ENCODE data around the gene SBF1.
A peak's percentile ranks its signal among the peaks of the same experiment; 100 is the strongest.
"Not testable (repeated sequence)": the region's sequence is repeated elsewhere in the genome, so short reads cannot be mapped to it uniquely, and the experiment has no call there.

SBF1 gene

DNA sequence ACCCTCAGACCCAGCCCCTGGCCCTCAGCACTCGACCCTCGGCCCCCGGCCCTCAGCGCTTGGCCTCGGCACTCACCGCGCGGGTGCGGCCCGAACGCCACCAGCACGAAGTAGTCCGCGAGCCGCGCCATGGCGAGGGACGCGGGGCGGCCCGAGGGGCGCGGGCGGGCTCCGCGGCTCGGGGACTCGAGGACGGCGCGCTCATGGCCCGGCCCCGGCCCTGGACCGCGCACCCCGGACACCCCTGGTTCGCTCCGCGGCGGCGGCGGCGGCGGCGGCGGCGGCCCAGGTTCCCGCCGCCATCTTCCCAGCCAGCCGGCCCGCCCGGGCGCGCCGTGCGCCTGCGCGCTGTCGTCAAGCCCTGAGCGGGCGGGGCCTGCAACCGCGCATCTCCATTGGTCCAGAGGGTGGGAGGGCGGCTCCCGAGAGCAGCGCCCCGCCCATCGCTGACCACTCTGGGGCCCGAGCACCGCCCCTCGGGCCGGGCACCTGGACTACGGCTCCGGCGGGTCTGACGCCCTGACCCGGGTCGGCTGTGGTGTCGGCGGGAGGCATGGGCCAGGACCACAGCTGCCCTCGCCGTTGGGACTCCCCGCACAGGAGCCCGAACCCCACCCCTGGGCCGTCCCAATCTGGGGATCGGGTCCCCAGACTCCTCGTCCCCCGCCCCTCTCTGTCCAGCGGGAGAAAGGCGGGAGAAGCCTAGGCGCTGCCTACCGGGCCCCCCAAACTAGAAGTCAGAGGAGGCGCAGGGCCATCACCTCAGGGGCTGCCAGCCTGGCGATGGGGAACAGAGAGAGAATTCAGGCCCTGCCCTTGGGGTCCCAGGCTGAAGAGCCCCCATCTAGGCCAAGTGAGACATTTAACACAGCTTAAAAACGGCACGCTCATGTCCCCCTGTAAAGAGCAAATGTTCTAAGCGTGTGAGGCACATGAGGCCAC is at the start of gene SBF1:
TSS of gene SBF1 (minus strand) at position 326 of the 942 bp plus-strand sequence. CDS start at position 131, 195 bp downstream.
- Histone ChIP-seq H3K4me2 (peak within 1 kb of the TSS; percentile 95), H3K4me3 (peak within 1 kb of the TSS; percentile 84), H3K9me3 (no peaks in the 10 kb centered on the region), H3K27me3 (peaks cover 9% of the 10 kb centered on the region), H4K20me1 (peaks cover 44% of the 10 kb centered on the region), H3K4me1 (peaks cover 86% of the 10 kb centered on the region), H3K36me3 (no peaks in the 10 kb centered on the region), H3K9ac (peak within 1 kb of the TSS; percentile 94), H3K27ac (peak within 1 kb of the TSS; percentile 91)
- TF ChIP-seq Cebpa-rat (IDR thresholded peaks at IDR 0.05): no peak

DNA sequence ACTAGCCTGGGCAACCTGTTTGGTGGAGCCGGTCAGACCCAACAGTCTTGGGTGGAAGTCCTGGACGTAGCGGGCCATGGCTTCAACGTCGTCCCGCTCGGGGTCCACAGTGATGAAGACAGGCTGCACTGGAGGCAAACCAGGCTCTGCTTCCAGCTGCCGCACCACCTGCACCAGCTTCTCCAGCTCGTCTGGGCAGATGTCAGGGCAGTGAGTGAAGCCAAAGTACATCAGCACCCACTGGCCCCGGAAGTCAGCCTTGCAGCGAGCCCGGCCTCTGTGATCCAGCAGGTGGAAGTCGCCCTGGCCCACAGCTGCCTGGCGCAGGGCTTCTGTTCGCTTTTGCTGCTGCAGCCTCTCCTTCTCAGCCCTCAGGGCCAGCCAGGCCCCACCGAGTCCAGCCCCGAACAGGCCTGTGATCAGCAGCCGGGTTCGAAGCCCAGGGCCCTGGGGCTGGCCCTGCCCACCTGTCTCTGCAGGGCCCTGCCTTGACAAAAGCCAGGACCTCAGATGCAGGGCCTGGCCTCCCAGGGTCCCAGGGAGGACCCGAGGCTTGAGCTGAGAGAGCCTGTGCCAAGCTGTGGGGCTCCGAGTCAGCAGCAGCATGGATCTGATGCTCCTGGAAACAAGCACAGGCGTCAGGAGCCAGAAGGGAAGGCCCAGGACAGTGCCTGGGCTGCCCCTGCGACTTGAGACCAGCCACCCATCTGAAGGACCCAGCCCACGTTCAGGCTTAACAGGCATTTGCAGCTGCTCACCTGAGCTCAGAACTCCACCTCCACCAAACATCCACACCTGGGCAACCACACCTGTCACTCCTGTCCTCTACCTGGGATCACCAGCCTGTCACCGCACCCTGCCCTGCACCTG is 49.2 kb upstream of the SBF1 start:
- no peak overlapping the region for H3K27ac ChIP-seq
- H3K9me3 ChIP-seq: no peaks in the 10 kb centered on the region
- H3K9ac ChIP-seq: peak overlapping the region; percentile 88
- H3K27me3 ChIP-seq: peaks cover 13% of the 10 kb centered on the region
- H3K4me1 ChIP-seq: peaks cover 36% of the 10 kb centered on the region
- peak overlapping the region; percentile 94 for H3K4me2 ChIP-seq
- no peak for TF ChIP-seq Cebpa-rat (IDR thresholded peaks at IDR 0.05)
- peak overlapping the region; percentile 80 for H3K4me3 ChIP-seq
- H3K36me3 ChIP-seq: peaks cover 52% of the 10 kb centered on the region
- peaks cover 35% of the 10 kb centered on the region for H4K20me1 ChIP-seq

- Histone ChIP-seq H3K4me2 (no peak overlapping the region), H3K9me3 (no peaks in the 10 kb centered on the region), H3K27me3 (peaks cover 7% of the 10 kb centered on the region; the same call in 1 of the 2 replicates), H4K20me1 (peaks cover 33% of the 10 kb centered on the region), H3K4me1 (peaks cover 30% of the 10 kb centered on the region), H3K27ac (no peak overlapping the region), H3K9ac (no peak overlapping the region), H3K36me3 (peaks cover 58% of the 10 kb centered on the region), H3K4me3 (no peak overlapping the region)
- no peak for TF ChIP-seq Cebpa-rat (IDR thresholded peaks at IDR 0.05)
These were observed 48.6 kb upstream of the SBF1 start for GRCh38 chr22:50523458-50523805.

DNA sequence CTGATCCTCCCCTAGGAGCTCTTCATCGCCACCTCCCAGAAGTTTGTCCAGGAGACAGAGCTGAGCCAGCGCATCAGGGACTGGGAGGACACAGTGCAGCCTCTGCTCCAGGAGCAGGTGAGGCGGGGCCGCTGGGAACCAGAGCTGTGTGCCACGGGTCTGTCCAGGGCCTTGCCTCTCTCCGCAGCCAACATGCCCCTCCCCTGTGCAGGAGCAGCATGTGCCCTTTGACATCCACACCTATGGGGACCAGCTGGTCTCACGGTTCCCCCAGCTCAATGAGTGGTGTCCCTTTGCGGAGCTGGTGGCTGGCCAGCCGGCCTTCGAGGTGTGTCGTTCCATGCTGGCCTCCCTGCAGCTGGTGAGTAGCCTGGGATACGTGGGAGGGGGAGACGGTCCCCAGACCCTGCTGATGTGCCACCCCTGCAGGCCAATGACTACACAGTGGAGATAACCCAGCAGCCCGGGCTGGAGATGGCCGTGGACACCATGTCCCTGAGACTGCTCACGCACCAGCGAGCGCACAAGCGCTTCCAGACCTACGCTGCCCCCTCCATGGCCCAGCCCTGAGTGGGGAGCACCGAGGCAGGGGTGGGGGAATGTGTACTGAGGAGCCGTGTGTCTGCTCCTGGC is 48.1 kb upstream of the SBF1 start:
- Histone ChIP-seq H3K4me3 (no peak overlapping the region), H3K9me3 (no peaks in the 10 kb centered on the region), H3K9ac (no peak overlapping the region), H3K4me1 (peaks cover 27% of the 10 kb centered on the region), H3K27me3 (peaks cover 2% of the 10 kb centered on the region; the same call in 1 of the 2 replicates), H3K36me3 (peaks cover 63% of the 10 kb centered on the region), H3K27ac (no peak overlapping the region), H4K20me1 (peaks cover 38% of the 10 kb centered on the region), H3K4me2 (no peak overlapping the region)
- TF ChIP-seq Cebpa-rat (IDR thresholded peaks at IDR 0.05): no peak

- Histone ChIP-seq H3K9me3 (no peaks in the 10 kb centered on the region), H3K4me1 (peaks cover 23% of the 10 kb centered on the region), H3K9ac (no peak overlapping the region), H3K4me3 (no peak overlapping the region), H3K27me3 (no peaks in the 10 kb centered on the region), H3K36me3 (peaks cover 69% of the 10 kb centered on the region), H3K27ac (no peak overlapping the region), H3K4me2 (no peak overlapping the region), H4K20me1 (peaks cover 44% of the 10 kb centered on the region)
- no peak for TF ChIP-seq Cebpa-rat (IDR thresholded peaks at IDR 0.05)
These were observed 47.5 kb upstream of the SBF1 start for GRCh38 chr22:50522208-50522805.

GRCh38 chr22:50521710-50522109 is 46.9 kb upstream of the SBF1 start:
- TF ChIP-seq Cebpa-rat (IDR thresholded peaks at IDR 0.05): no peak
- peaks cover 50% of the 10 kb centered on the region for H4K20me1 ChIP-seq
- H3K36me3 ChIP-seq: peaks cover 75% of the 10 kb centered on the region
- H3K4me3 ChIP-seq: no peak overlapping the region
- no peaks in the 10 kb centered on the region for H3K27me3 ChIP-seq
- no peaks in the 10 kb centered on the region for H3K9me3 ChIP-seq
- H3K4me1 ChIP-seq: peaks cover 23% of the 10 kb centered on the region
- no peak overlapping the region for H3K27ac ChIP-seq
- H3K4me2 ChIP-seq: no peak overlapping the region
- no peak overlapping the region for H3K9ac ChIP-seq

GRCh38 chr22:50520826-50521453 is 46.1 kb upstream of the SBF1 start:
- Histone ChIP-seq H3K4me2 (no peak overlapping the region), H3K9ac (no peak overlapping the region), H3K36me3 (peaks cover 83% of the 10 kb centered on the region), H3K4me1 (peaks cover 27% of the 10 kb centered on the region), H4K20me1 (peaks cover 57% of the 10 kb centered on the region), H3K9me3 (no peaks in the 10 kb centered on the region), H3K27me3 (no peaks in the 10 kb centered on the region), H3K27ac (no peak overlapping the region), H3K4me3 (no peak overlapping the region)
- no peak for TF ChIP-seq Cebpa-rat (IDR thresholded peaks at IDR 0.05)

DNA sequence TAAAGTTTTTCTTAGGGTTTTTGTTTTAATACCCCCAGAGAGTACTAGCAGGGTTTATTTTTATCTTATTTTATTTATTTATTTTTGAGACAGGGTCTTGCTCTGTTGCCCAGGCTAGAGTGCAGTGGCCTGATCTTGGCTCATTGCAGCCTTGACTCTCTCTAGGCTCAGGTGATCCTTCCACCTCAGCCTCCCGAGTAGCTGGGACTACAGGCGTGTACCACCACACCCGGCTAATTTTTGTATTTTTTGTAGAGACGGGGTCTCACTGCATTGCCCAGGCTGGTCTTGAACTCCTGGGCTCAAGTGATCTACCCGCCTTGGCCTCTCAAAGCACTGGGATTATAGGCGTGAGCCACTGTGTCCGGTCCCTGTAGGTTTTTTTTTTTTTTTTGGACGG is 45.3 kb upstream of the SBF1 start:
- H3K27me3 ChIP-seq, H3K9ac ChIP-seq, H3K4me3 ChIP-seq, H3K4me2 ChIP-seq, H3K27ac ChIP-seq, H3K9me3 ChIP-seq: not testable (repeated sequence)
- peaks cover 62% of the 10 kb centered on the region for H4K20me1 ChIP-seq
- peaks cover 29% of the 10 kb centered on the region for H3K4me1 ChIP-seq
- H3K36me3 ChIP-seq: peaks cover 87% of the 10 kb centered on the region

- Histone ChIP-seq H3K36me3 (peaks cover 96% of the 10 kb centered on the region), H3K4me2 (no peak overlapping the region), H3K4me3 (no peak overlapping the region), H3K9ac (no peak overlapping the region), H3K27me3 (no peaks in the 10 kb centered on the region), H3K9me3 (no peaks in the 10 kb centered on the region), H4K20me1 (peaks cover 64% of the 10 kb centered on the region), H3K4me1 (peaks cover 22% of the 10 kb centered on the region), H3K27ac (no peak overlapping the region)
- no peak for TF ChIP-seq Cebpa-rat (IDR thresholded peaks at IDR 0.05)
These were observed 44.3 kb upstream of the SBF1 start for GRCh38 chr22:50519151-50519550.

Measured in BLaER1 (cell line).